Caco-2 (cell line): Measurements from ENCODE around the gene ADAM17. TPM values are rescaled to one million over a fixed set of nuclear protein-coding genes. Genes with fewer than 3 reads are reported as not detected.

Experiments used
- BruUV-seq: library from RNA; stranded (reverse); fragments of 400-500 nt; replicated peaks from 2 replicates; lab custom pipeline; 2021; lab: Mats Ljungman, UMichigan
- CTCF ChIA-PET: fragments of 300-600 bp; sonication (Branson Sonifier 250); formaldehyde crosslinking; loops from one replicate; lab custom pipeline; 2022; ENCODE audit warnings: antibody characterized with exemption; lab: Charles Lee
- POLR2A ChIA-PET: fragments of 300-600 bp; sonication (Branson Sonifier 250); formaldehyde crosslinking; loops from one replicate; lab custom pipeline; 2022; ENCODE audit warnings: antibody characterized with exemption; lab: Charles Lee
- DNase-seq, 2 experiments: peaks; one replicate each; pipeline versions ENCODE4 v3.0.0 to v3.0.0-alpha.2; 2020 to 2022
- H3K27me3 ChIP-seq: replicated peaks from 2 replicates; pipeline ENCODE4 v1.6.0; 2011; ENCODE audit warnings: low read length; ENCODE audit not compliant: control insufficient read depth, insufficient read depth
- H3K36me3 ChIP-seq: 2 replicates; pipeline ENCODE4 v1.5.1; 2011; ENCODE audit warnings: low read length; ENCODE audit not compliant: control insufficient read depth, insufficient read depth
- H3K4me1 ChIP-seq: fragments of 250-450 bp; sonication (Bioruptor Pico); 2 replicates; pipeline ENCODE4 v1.5.1; 2020; ENCODE audit warnings: mild to moderate bottlenecking
- H3K4me3 ChIP-seq: 2 replicates; pipeline ENCODE4 v1.5.1; 2011; ENCODE audit warnings: low read depth, mild to moderate bottlenecking, control low read depth, low read length
- H3K9me3 ChIP-seq: fragments of 250-450 bp; sonication (Bioruptor Pico); 2 replicates; pipeline ENCODE4 v1.5.1; 2020; ENCODE audit warnings: mild to moderate bottlenecking, moderate library complexity
- H3K27ac Mint-ChIP-seq: one replicate; pipeline ENCODE4 v1.8.0; 2022; ENCODE audit warnings: mixed read lengths; ENCODE audit not compliant: unreplicated experiment
- H3K27me3 Mint-ChIP-seq: one replicate; pipeline ENCODE4 v1.8.0; 2022; ENCODE audit warnings: mixed read lengths; ENCODE audit not compliant: insufficient read depth, unreplicated experiment
- H3K36me3 Mint-ChIP-seq: one replicate; pipeline ENCODE4 v1.8.0; 2022; ENCODE audit warnings: mild to moderate bottlenecking, mixed read lengths; ENCODE audit not compliant: insufficient read depth, unreplicated experiment
- H3K4me1 Mint-ChIP-seq: one replicate; pipeline ENCODE4 v1.8.0; 2022; ENCODE audit warnings: low read depth, mixed read lengths; ENCODE audit not compliant: unreplicated experiment
- H3K4me3 Mint-ChIP-seq: one replicate; pipeline ENCODE4 v1.8.0; 2022; ENCODE audit warnings: mild to moderate bottlenecking, moderate library complexity, mixed read lengths; ENCODE audit not compliant: unreplicated experiment
- H3K9me3 Mint-ChIP-seq: one replicate; pipeline ENCODE4 v1.8.0; 2022; ENCODE audit warnings: mixed read lengths; ENCODE audit not compliant: unreplicated experiment
- intact Hi-C: fragments of 100-400 bp; cut with micrococcal nuclease; formaldehyde crosslinking; loops from one replicate; pipeline ENCODE4 v1.10.0; 2022; ENCODE audit not compliant: unreplicated experiment
- total RNA-seq: library from RNA; stranded (reverse); gene quantifications from 2 replicates; pipeline ENCODE4 v1.2.3, GENCODE V29; 2022
- TF ChIP-seq, protein P1 (sequence below), 2 experiments: fragments of 200-600 bp in 1 of 2; IDR thresholded peaks; 1 replicate in 1 of 2; 2 replicates in 1 of 2; pipeline versions ENCODE4 v1.5.1 to v1.8.0; 2011 to 2022; ENCODE audit warnings: antibody characterized with exemption in 1 of 2, control low read depth in 1 of 2, inconsistent platforms in 1 of 2, low read depth in 1 of 2, low read length in 1 of 2, mild to moderate bottlenecking in 1 of 2, moderate library complexity in 1 of 2; ENCODE audit not compliant: insufficient read depth in 1 of 2, severe bottlenecking in 1 of 2, unreplicated experiment in 1 of 2

Gene ADAM17
- total RNA-seq, 1 experiment from 2014 or later = 40.5 TPM

DNA sequence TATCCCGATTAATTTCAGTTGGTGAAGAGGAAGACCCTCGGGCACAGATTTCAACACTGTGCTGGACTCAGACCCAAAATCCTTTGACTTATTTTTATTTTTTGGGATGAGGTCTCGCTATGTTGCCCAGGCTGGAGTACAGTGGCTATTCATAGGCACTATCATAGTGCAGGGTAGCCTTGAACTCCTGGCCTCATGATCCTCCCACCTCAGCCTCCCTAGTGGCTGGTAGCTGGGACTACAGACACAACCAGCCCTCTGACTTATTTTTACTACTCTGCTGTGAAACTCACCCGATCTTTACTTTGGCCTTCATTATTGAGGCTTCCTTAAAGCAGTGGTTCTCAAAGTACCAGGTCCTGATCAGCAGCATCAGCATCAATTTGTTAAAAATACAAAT lies 18.2 kb upstream of the ADAM17 start:
- no peaks in the 10 kb centered on the region for H3K9me3 Mint-ChIP-seq
- DNase-seq = no peak
- no peaks in the 10 kb centered on the region for H3K36me3 ChIP-seq
- no peaks in the 10 kb centered on the region for H3K4me1 ChIP-seq
- intact Hi-C loops = no loop called here
- ChIA-PET POLR2A (interaction anchor here (1.0 kb wide), 1 partner anchor 57 kb away, joined by 3 read pairs; the partner anchor contains the start of gene YWHAQ), CTCF (no interaction called here)
- H3K36me3 Mint-ChIP-seq = peaks cover 14% of the 10 kb centered on the region
- no peaks in the 10 kb centered on the region for H3K27me3 Mint-ChIP-seq
- no peak overlapping the region for H3K4me3 ChIP-seq
- no peaks in the 10 kb centered on the region for H3K4me1 Mint-ChIP-seq
- TF ChIP-seq, protein P1, sequence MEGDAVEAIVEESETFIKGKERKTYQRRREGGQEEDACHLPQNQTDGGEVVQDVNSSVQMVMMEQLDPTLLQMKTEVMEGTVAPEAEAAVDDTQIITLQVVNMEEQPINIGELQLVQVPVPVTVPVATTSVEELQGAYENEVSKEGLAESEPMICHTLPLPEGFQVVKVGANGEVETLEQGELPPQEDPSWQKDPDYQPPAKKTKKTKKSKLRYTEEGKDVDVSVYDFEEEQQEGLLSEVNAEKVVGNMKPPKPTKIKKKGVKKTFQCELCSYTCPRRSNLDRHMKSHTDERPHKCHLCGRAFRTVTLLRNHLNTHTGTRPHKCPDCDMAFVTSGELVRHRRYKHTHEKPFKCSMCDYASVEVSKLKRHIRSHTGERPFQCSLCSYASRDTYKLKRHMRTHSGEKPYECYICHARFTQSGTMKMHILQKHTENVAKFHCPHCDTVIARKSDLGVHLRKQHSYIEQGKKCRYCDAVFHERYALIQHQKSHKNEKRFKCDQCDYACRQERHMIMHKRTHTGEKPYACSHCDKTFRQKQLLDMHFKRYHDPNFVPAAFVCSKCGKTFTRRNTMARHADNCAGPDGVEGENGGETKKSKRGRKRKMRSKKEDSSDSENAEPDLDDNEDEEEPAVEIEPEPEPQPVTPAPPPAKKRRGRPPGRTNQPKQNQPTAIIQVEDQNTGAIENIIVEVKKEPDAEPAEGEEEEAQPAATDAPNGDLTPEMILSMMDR (IDR thresholded peaks at IDR 0.05; ENCODE audit: insufficient read depth in 1 of 2, low read depth in 1 of 2, low read length in 1 of 2, severe bottlenecking in 1 of 2, unreplicated experiment in 1 of 2) = peak in 1 of 2 experiments; percentile 20
- no peak overlapping the region for H3K27ac Mint-ChIP-seq
- H3K9me3 ChIP-seq = no peaks in the 10 kb centered on the region
- no peaks in the 10 kb centered on the region for H3K27me3 ChIP-seq
- no TSS peak for BruUV-seq
- H3K4me3 Mint-ChIP-seq = no peak overlapping the region

DNA sequence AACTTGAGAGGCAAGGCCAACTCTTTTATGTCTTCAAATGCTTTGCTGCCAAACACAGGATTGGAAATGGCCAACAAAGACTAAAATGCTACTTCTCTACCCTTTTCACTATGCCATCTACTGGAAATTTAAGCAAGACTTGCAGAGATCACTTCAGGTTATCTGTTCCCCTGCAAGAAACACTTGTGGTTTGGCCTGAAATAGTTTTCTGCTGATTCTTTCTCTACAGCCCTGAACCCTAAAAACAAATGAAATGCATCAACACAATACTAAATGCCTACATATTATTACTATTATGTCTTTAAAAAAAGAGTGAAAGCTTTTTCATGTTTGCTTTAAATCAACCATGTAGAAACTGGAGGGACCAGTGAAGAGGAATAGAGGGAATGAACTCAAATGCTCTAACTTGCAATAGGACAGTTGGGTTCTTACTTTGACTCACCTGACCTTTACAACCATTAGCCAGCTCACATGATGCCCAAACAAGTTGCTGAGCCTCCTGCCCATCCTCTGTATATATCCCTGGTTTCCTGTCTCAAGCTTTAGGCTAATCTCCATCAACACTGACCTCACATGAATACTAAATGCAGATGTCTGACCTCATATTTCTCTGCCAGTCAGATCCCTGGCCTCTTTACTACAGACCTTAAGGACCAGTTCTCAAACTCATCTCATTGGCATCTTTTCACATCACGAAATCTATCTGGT lies 17.5 kb upstream of the ADAM17 start:
- no peaks in the 10 kb centered on the region for H3K36me3 ChIP-seq
- intact Hi-C loops = no loop called here

DNA sequence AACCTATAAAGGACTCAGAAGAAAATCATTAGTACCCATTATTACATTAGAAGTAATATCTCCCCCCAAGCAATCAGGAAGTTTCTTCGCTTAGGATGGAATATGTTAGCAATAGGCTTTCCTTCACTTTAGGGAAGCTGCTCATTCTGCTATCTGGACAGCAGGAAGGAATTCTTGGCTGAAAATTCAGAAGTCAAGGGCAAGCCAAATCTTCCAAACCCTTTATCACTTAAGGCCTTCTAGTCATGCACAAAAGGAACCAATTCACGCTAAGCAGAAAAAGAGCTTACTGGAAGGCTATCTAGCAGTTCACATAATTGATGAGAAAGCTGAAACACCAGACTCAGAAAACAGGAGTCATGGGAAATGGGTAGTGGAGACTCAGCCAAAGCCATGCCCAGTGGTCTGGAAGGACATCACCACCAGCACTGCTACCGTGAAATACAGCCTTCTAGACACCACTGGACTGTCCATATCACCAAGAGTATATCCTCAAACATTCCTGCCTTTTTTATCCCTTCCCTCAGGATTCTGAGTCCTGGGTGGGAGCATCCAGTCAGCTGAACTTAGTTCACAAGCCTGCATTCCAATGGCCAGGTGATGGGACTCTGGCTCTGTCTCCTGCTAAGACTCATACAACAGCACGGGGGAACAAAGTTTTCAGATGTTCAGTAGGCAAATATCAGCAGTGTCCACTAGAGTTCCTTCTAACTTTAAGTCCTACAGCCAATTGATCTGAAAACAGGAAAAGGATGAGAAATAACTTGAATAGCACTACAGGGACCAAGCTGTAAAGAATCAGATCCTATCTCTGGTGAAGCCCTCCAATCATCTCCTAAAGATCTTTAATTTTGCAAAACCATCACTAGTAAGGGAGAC lies 14.8 kb upstream of the ADAM17 start:
- H3K27me3 ChIP-seq = no peaks in the 10 kb centered on the region
- intact Hi-C loops = no loop called here
- no peak overlapping the region for H3K4me3 ChIP-seq
- TF ChIP-seq, protein P1 (IDR thresholded peaks at IDR 0.05; ENCODE audit: insufficient read depth in 1 of 2, low read depth in 1 of 2, low read length in 1 of 2, severe bottlenecking in 1 of 2, unreplicated experiment in 1 of 2) = peak in 1 of 2 experiments; percentile 18
- H3K9me3 ChIP-seq = no peaks in the 10 kb centered on the region
- no peaks in the 10 kb centered on the region for H3K4me1 ChIP-seq
- Mint-ChIP-seq H3K4me3 (no peak overlapping the region), H3K27ac (no peak overlapping the region), H3K9me3 (no peaks in the 10 kb centered on the region), H3K27me3 (no peaks in the 10 kb centered on the region), H3K36me3 (no peaks in the 10 kb centered on the region), H3K4me1 (no peaks in the 10 kb centered on the region)
- BruUV-seq = no TSS peak
- CTCF ChIA-PET = interaction anchor here (1.2 kb wide), 1 partner anchor 15 kb away, joined by 3 read pairs; the partner anchor contains the start of gene ADAM17
- POLR2A ChIA-PET = no interaction called here
- DNase-seq = no peak
- no peaks in the 10 kb centered on the region for H3K36me3 ChIP-seq

More for the DNA sequence above, 17.5 kb upstream of the ADAM17 start:
- ChIA-PET POLR2A (interaction anchor here (1.0 kb wide), 1 partner anchor 58 kb away, joined by 3 read pairs; the partner anchor contains the start of gene YWHAQ), CTCF (no interaction called here)
- no peak overlapping the region for H3K4me3 Mint-ChIP-seq
- no peak for DNase-seq
- no peaks in the 10 kb centered on the region for H3K9me3 Mint-ChIP-seq
- no peak overlapping the region for H3K4me3 ChIP-seq
- H3K4me1 Mint-ChIP-seq = no peaks in the 10 kb centered on the region
- TF ChIP-seq, protein P1 (IDR thresholded peaks at IDR 0.05; ENCODE audit: insufficient read depth in 1 of 2, low read depth in 1 of 2, low read length in 1 of 2, severe bottlenecking in 1 of 2, unreplicated experiment in 1 of 2) = no peak
- H3K27ac Mint-ChIP-seq = no peak overlapping the region
- H3K4me1 ChIP-seq = no peaks in the 10 kb centered on the region
- peaks cover 10% of the 10 kb centered on the region for H3K36me3 Mint-ChIP-seq
- H3K27me3 ChIP-seq = no peaks in the 10 kb centered on the region
- H3K9me3 ChIP-seq = no peaks in the 10 kb centered on the region
- BruUV-seq = no TSS peak
- no peaks in the 10 kb centered on the region for H3K27me3 Mint-ChIP-seq
